Upper lobe of right lung (tissue), 1 donor: Measurements from ENCODE around the gene CNFN. TPM values are rescaled to one million over a fixed set of nuclear protein-coding genes. Genes with fewer than 3 reads are reported as not detected.

ENCODE experiments used
- ATAC-seq: fragments of 200-7000 bp; cut with Tn5 transposase; one replicate; pipeline ENCODE4 v1.9.1; 2020; ENCODE audit warnings: mild to moderate bottlenecking, moderate library complexity
- DNase-seq: peaks from one replicate; pipeline ENCODE4 v3.0.0-alpha.2; 2020
- H3K27ac ChIP-seq: fragments of 200-600 bp; one replicate; pipeline ENCODE4 v1.8.0; 2022
- H3K27me3 ChIP-seq: fragments of 200-600 bp; one replicate; pipeline ENCODE4 v1.8.0; 2022; ENCODE audit warnings: mild to moderate bottlenecking
- H3K36me3 ChIP-seq: fragments of 200-600 bp; one replicate; pipeline ENCODE4 v1.8.0; 2022
- H3K4me1 ChIP-seq: fragments of 200-600 bp; one replicate; pipeline ENCODE4 v1.8.0; 2022
- H3K4me3 ChIP-seq: fragments of 200-600 bp; one replicate; pipeline ENCODE4 v1.8.0; 2022; ENCODE audit warnings: mild to moderate bottlenecking
- H3K9me3 ChIP-seq: fragments of 200-600 bp; one replicate; pipeline ENCODE4 v1.8.0; 2022
- intact Hi-C: fragments of 100-400 bp; cut with DNase I; formaldehyde crosslinking; loops from one replicate; pipeline ENCODE4 v1.11.0; 2022
- total RNA-seq: library from RNA; stranded (reverse); fragmentation: NEBNext Ultra II Directional; extraction: Animal tissue kit (Norgen Biotek cat#: 25700); gene quantifications from one replicate; pipeline ENCODE4 v1.2.1, GENCODE V29; 2021
- TF ChIP-seq, protein P1 (sequence below): fragments of 200-600 bp; IDR thresholded peaks from one replicate; pipeline ENCODE4 v1.8.0; 2022; ENCODE audit warnings: antibody characterized with exemption
- donor health status: DM: no; HTN: yes; CAD: no; lungs with severe emphysema.

The CNFN gene
- total RNA-seq, 1 donor from 2014 or later, result 0.87 TPM

DNA sequence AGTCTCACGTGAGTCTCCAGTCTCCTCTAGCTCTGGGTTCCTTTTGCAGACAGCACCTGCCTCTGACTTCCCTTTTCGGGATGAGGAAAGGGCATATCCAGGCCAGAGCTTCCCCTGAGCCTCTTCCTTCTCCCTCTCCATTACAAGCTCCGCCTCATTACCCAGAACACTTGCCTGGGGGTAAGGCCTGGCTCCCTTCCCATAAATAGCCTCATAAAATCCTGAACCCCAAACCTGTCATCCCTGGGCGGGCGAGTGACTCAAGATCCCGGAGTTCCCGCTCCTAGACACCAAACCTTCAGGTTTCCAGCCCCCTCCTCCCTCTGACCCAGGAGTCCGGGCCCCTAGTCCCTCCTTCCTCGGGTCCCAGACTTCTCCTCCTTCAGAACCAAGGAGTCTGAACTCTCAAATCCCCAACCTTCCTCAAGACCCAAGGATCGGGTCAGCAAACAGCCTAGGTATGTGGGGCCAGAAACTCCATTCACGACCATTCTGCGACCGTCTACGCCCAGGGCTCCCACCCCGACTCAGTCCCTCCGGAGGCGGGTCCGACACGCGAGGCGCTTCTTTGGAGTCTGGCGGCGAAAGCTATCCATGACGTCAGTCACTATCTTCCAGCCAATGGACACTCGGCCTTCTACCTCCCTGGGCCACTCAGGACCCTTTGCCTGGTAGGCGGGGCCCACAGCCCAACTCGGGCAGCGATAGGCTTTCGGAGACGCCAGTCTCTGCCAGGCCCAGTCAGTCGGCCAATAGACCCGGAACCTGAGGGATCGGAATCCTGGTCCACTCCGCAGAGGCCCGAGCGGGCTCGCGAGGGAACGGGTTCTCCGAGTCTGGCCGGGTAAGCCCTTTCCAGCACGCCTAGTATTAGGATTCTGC lies 6.5 kb upstream of the CNFN start:
- Histone ChIP-seq H3K36me3 (no peaks in the 10 kb centered on the region), H3K27me3 (no peaks in the 10 kb centered on the region), H3K27ac (peak overlapping the region; percentile 67), H3K4me3 (peak overlapping the region; percentile 60), H3K4me1 (peaks cover 20% of the 10 kb centered on the region), H3K9me3 (no peaks in the 10 kb centered on the region)
- ATAC-seq, result peak; percentile 98
- TF ChIP-seq, protein P1, sequence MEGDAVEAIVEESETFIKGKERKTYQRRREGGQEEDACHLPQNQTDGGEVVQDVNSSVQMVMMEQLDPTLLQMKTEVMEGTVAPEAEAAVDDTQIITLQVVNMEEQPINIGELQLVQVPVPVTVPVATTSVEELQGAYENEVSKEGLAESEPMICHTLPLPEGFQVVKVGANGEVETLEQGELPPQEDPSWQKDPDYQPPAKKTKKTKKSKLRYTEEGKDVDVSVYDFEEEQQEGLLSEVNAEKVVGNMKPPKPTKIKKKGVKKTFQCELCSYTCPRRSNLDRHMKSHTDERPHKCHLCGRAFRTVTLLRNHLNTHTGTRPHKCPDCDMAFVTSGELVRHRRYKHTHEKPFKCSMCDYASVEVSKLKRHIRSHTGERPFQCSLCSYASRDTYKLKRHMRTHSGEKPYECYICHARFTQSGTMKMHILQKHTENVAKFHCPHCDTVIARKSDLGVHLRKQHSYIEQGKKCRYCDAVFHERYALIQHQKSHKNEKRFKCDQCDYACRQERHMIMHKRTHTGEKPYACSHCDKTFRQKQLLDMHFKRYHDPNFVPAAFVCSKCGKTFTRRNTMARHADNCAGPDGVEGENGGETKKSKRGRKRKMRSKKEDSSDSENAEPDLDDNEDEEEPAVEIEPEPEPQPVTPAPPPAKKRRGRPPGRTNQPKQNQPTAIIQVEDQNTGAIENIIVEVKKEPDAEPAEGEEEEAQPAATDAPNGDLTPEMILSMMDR, result no peak
- DNase-seq, result peak; percentile 99
- intact Hi-C loops, result no loop called here

DNA sequence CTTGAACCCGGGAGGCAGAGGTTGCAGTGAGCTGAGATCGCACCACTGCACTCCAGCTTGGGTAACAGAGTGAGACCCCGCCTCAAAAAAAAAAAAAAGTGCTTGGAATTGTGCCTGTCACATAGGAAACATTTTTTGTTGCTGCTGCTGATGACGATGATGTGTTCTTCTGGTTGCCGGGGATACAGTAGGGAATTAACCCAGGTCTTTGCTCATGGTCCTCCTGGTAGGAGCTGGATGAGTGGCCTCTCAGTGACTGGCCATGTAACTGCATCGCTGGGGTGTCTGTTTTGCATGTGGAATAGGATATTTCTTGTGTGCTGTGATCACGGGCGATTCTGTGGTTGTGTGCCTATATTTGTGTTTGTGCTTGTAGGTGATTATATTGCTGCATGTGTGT lies 4.7 kb upstream of the CNFN start:
- H3K27ac ChIP-seq, result no peak overlapping the region
- H3K4me1 ChIP-seq, result peaks cover 13% of the 10 kb centered on the region
- peaks cover 9% of the 10 kb centered on the region for H3K27me3 ChIP-seq
- ATAC-seq, result no peak
- intact Hi-C loops, result no loop called here
- no peaks in the 10 kb centered on the region for H3K9me3 ChIP-seq
- no peak overlapping the region for H3K4me3 ChIP-seq
- TF ChIP-seq, protein P1, result no peak
- DNase-seq, result no peak
- H3K36me3 ChIP-seq, result no peaks in the 10 kb centered on the region

DNA sequence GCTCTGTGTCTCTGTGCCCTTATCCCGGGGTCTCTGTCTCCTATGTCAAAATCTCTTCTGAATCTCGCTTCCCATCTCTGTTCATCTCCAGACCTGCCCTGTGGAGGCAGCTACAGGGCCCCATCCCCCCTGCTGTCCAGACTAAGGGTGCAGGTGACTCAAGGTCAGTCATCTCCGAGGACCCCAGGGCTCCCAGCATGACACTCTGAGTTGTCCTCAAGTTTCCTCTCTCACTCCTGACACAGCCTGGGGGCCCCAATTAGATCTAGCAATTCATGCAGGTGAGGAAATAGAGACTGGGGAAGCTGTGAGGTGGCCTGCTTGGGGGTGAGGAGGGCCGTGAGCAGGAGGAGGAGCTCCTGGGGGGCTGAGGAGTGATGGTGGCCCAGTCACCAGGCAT lies 2.1 kb upstream of the CNFN start:
- peaks cover 24% of the 10 kb centered on the region for H3K27me3 ChIP-seq
- peaks cover 7% of the 10 kb centered on the region for H3K4me1 ChIP-seq
- H3K4me3 ChIP-seq, result no peak overlapping the region
- no peak for ATAC-seq
- intact Hi-C loops, result no loop called here
- no peak for DNase-seq
- TF ChIP-seq, protein P1, result no peak
- H3K36me3 ChIP-seq, result no peaks in the 10 kb centered on the region
- no peak overlapping the region for H3K27ac ChIP-seq
- no peaks in the 10 kb centered on the region for H3K9me3 ChIP-seq

DNA sequence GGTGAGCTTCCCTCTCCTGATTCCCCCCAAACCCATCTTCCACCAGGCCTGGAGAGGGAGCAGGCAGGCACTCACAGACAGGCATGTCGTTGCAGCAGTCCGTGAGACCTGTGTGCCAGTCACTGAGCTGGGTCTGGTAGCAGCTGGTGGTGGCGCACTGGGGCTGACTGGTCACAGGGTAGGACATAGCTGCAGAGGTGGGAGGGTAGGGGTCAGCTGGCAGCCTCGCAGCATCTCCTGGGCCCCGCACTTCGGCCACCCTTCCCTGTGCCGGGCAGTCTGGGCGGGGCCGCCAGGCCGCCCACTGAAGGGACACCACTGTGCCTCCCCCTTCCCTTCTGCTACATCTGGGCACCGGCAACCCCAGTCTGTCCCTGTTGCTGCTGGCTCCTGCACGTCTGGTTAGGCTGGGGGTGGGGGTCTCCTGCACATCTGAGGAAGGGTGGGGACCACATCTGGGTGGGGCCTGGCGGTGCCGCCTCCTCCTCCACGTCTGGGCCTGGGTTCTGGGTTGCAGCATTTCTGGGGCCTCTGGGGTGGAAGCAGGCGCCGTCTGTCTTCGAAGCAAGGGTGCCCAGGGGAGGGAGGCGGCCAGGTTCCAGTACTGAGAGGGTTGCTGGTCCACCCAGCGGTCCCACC lies 1.1 kb downstream of the CNFN start:
- Histone ChIP-seq H3K4me1 (peaks cover 8% of the 10 kb centered on the region), H3K27ac (no peak overlapping the region), H3K9me3 (no peaks in the 10 kb centered on the region), H3K27me3 (peaks cover 28% of the 10 kb centered on the region), H3K4me3 (no peak overlapping the region), H3K36me3 (no peaks in the 10 kb centered on the region)
- intact Hi-C loops, result no loop called here
- peak; percentile 3 for ATAC-seq
- DNase-seq, result no peak
- TF ChIP-seq, protein P1, result no peak

DNA sequence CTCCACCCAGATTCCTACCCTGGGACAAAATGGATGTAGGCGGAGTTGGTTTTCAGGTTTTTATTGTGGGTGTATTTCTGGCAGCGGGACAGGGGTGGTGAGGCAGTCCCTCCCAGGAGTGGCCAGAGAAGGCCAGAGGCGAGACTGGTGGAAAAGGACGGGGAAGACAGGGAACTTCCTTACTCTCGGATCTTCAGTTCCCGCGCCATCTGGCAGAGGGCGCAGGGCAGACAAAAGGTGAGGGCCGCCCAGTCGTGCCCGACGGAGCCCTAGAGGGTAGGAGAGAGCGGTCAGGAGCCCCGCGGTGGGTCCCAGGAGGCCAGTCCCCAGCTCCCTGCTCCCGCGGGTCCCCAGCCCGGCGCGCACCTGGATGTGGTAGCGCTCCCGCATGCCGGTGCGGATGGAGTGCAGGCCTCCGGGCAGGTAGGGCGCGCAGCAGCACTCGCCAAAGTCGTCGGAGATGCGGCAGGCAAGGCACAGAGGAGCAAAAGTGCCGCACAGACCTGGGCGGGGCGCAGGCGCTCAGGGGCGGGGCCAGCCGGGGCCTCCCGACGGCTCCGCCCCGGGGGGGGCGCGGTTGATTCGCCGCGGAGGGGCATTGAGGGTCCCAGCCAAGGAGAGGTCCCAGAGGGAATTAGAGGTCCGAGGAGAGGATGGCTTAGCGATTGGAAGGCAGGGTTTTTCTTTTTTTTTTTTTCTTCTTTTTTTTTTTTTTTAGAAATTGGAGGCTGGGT lies 3.0 kb downstream of the CNFN start:
- TF ChIP-seq, protein P1, result peak; percentile 51
- ATAC-seq, result peak; percentile 92
- H3K27me3 ChIP-seq, result peaks cover 28% of the 10 kb centered on the region
- H3K4me1 ChIP-seq, result peaks cover 8% of the 10 kb centered on the region
- no peak overlapping the region for H3K27ac ChIP-seq
- peak overlapping the region; percentile 42 for H3K4me3 ChIP-seq
- H3K36me3 ChIP-seq, result no peaks in the 10 kb centered on the region
- intact Hi-C loops, result no loop called here
- DNase-seq, result peak; percentile 85
- no peaks in the 10 kb centered on the region for H3K9me3 ChIP-seq
